Adrenal gland (tissue), 5 donors: ENCODE results near the gene OR52D1.

Experiments
- CTCF ChIP-seq, 6 experiments: fragments of 450-650 bp in 4 of 6; fragments of 200-600 bp in 2 of 6; sonication (generic) in 1 of 6; IDR thresholded peaks; 1 replicate in 5 of 6; 2 replicates in 1 of 6; pipeline versions ENCODE4 v1.5.1 to v1.8.0; 2016 to 2021; ENCODE audit warnings: antibody characterized with exemption in 6 of 6, mild to moderate bottlenecking in 2 of 6, moderate library complexity in 1 of 6
- POLR2A ChIP-seq, 2 donors: fragments of 450-650 bp; IDR thresholded peaks; one replicate each; pipeline ENCODE4 v1.6.1; 2017; ENCODE audit warnings: antibody characterized with exemption in 2 of 2, mild to moderate bottlenecking in 2 of 2, moderate library complexity in 1 of 2
- donor health status: DM: no; HTN: no; CAD: no.

- TF ChIP-seq CTCF (IDR thresholded peaks at IDR 0.05) (no peak), POLR2A (IDR thresholded peaks at IDR 0.05) (no peak)
Measured at GRCh38 chr11:5531053-5531831, 42.8 kb downstream of the OR52D1 start.
